GM12878 (cell line): ENCODE data around the gene EDARADD. TPM values are rescaled to one million over a fixed set of nuclear protein-coding genes. Genes with fewer than 3 reads are reported as not detected.

Experiments
- ATAC-seq: fragments of 200-7000 bp; cut with Tn5 transposase; 3 replicates; pipeline ENCODE4 v1.9.1; 2020; ENCODE audit warnings: mild to moderate bottlenecking, moderate library complexity
- BruUV-seq: library from RNA; stranded (reverse); fragments of 400-500 nt; replicated peaks from 2 replicates; lab custom pipeline; 2021; lab: Mats Ljungman, UMichigan
- CTCF ChIA-PET: fragments of 300-600 bp; sonication (Branson Sonifier 250); formaldehyde crosslinking; extraction: SDS; loops from one replicate; lab custom pipeline; 2021; ENCODE audit warnings: inconsistent platforms; lab: Yijun Ruan, JAX
- POLR2A ChIA-PET: fragments of 350-600 bp; formaldehyde crosslinking; extraction: SDS; loops from one replicate; lab custom pipeline; 2021; ENCODE audit warnings: inconsistent platforms; lab: Charles Lee
- RAD21 ChIA-PET: fragments of 300-600 bp; sonication (Branson Sonifier 250); formaldehyde crosslinking; loops from one replicate; lab custom pipeline; 2023; ENCODE audit warnings: antibody characterized with exemption; ENCODE audit not compliant: unreplicated experiment; lab: Charles Lee
- SMC1A ChIA-PET: fragments of 300-600 bp; sonication (Branson Sonifier 250); formaldehyde crosslinking; loops from one replicate; lab custom pipeline; 2023; ENCODE audit not compliant: unreplicated experiment, uncharacterized antibody; lab: Charles Lee
- DNase-seq: peaks from one replicate; pipeline ENCODE4 v3.0.0-alpha.2; 2011; ENCODE audit warnings: low read depth, low spot score
- FAIRE-seq: peaks from 3 replicates; lab custom pipeline; 2011; peaks lifted over from hg19 to GRCh38; lab: Jason Lieb, UNC
- H2AFZ ChIP-seq: 2 replicates; pipeline ENCODE4 v1.6.0; 2011; ENCODE audit warnings: low read depth, low read length, control low read depth; ENCODE audit not compliant: control insufficient read depth
- H3K27ac ChIP-seq: 2 replicates; pipeline ENCODE4 v1.5.1; 2011; ENCODE audit warnings: control low read depth; ENCODE audit not compliant: control insufficient read depth, insufficient read depth
- H3K27me3 ChIP-seq, 2 experiments: replicated peaks in 1 of 2; 2 replicates each; pipeline versions ENCODE4 v1.6.0 to v1.6.1; 2011; ENCODE audit warnings: low read length in 1 of 2; ENCODE audit not compliant: control insufficient read depth in 2 of 2, insufficient read depth in 2 of 2
- H3K36me3 ChIP-seq, 2 experiments: 2 replicates each; pipeline ENCODE4 v1.5.1; 2011; ENCODE audit warnings: low read length in 1 of 2; ENCODE audit not compliant: control insufficient read depth in 2 of 2, insufficient read depth in 2 of 2
- H3K4me1 ChIP-seq: 2 replicates; pipeline ENCODE4 v1.6.1; 2011; ENCODE audit warnings: mild to moderate bottlenecking, low read length, moderate library complexity, mixed read lengths; ENCODE audit not compliant: control insufficient read depth, insufficient read depth
- H3K4me2 ChIP-seq: 2 replicates; pipeline ENCODE4 v1.6.0; 2011; ENCODE audit warnings: control low read depth; ENCODE audit not compliant: control insufficient read depth, insufficient read depth
- H3K4me3 ChIP-seq: fragments of 200-600 bp; sonication (generic); 2 replicates; pipeline ENCODE4 v1.5.1; 2016
- H3K79me2 ChIP-seq: 2 replicates; pipeline ENCODE4 v1.6.0; 2011; ENCODE audit warnings: low read length; ENCODE audit not compliant: control insufficient read depth, insufficient read depth
- H3K9ac ChIP-seq: 2 replicates; pipeline ENCODE4 v1.8.0; 2011; ENCODE audit warnings: low read length, control low read depth, mixed read lengths; ENCODE audit not compliant: control insufficient read depth, insufficient read depth
- H3K9me3 ChIP-seq: replicated peaks from 3 replicates; pipeline ENCODE4 v1.5.1; 2011; ENCODE audit warnings: mild to moderate bottlenecking, low read length; ENCODE audit not compliant: control insufficient read depth, insufficient read depth
- H4K20me1 ChIP-seq: 2 replicates; pipeline ENCODE4 v1.6.0; 2011; ENCODE audit not compliant: control insufficient read depth, insufficient read depth
- BCL11A ChIP-seq: IDR thresholded peaks from 2 replicates; pipeline ENCODE4 v1.6.1; 2011; ENCODE audit warnings: low read depth, low read length
- CBX3 ChIP-seq: fragments of 200-600 bp; sonication (generic); IDR thresholded peaks from 2 replicates; pipeline ENCODE4 v1.6.1; 2016; ENCODE audit warnings: low read depth, borderline replicate concordance
- HCFC1 ChIP-seq: fragments of 150-350 bp; IDR thresholded peaks from 2 replicates; pipeline ENCODE4 v1.6.1; 2014; ENCODE audit warnings: low read length
- HDGF ChIP-seq: fragments of 450-650 bp; IDR thresholded peaks from 2 replicates; pipeline ENCODE4 v1.6.1; 2016; ENCODE audit warnings: antibody characterized with exemption
- LARP7 ChIP-seq: fragments of 450-650 bp; IDR thresholded peaks from 2 replicates; pipeline ENCODE4 v1.6.1; 2017; ENCODE audit warnings: mild to moderate bottlenecking
- PAX8 ChIP-seq: fragments of 450-650 bp; IDR thresholded peaks from 2 replicates; pipeline ENCODE4 v1.6.1; 2017; ENCODE audit warnings: mild to moderate bottlenecking, moderate library complexity
- POLR2AphosphoS2 ChIP-seq: IDR thresholded peaks from 2 replicates; pipeline ENCODE4 v1.6.1; 2011; ENCODE audit warnings: low read depth, mild to moderate bottlenecking, low read length, improper control_type of control experiment, moderate library complexity
- RAD21 ChIP-seq: IDR thresholded peaks from 2 replicates; pipeline ENCODE4 v1.6.1; 2011; ENCODE audit warnings: mild to moderate bottlenecking, low read depth, low read length, moderate library complexity; ENCODE audit not compliant: insufficient read depth
- RB1 ChIP-seq: fragments of 450-650 bp; formaldehyde crosslinking; IDR thresholded peaks from 2 replicates; pipeline ENCODE4 v1.6.1; 2017; ENCODE audit warnings: mild to moderate bottlenecking, borderline replicate concordance
- SKIL ChIP-seq: fragments of 450-650 bp; IDR thresholded peaks from 2 replicates; pipeline ENCODE4 v1.6.1; 2017; ENCODE audit warnings: mild to moderate bottlenecking, low read depth, inconsistent platforms; ENCODE audit not compliant: poor library complexity, severe bottlenecking
- SMAD1 ChIP-seq: fragments of 450-650 bp; IDR thresholded peaks from 2 replicates; pipeline ENCODE4 v1.6.1; 2018; ENCODE audit warnings: mild to moderate bottlenecking, low read depth; ENCODE audit not compliant: partially characterized antibody
- SRF ChIP-seq, 2 experiments: IDR thresholded peaks; 2 replicates each; pipeline ENCODE4 v1.6.1; 2011; ENCODE audit warnings: low read depth in 2 of 2, low read length in 2 of 2, mild to moderate bottlenecking in 1 of 2, moderate library complexity in 1 of 2
- TCF3 ChIP-seq: IDR thresholded peaks from 2 replicates; pipeline ENCODE4 v1.6.1; 2012; ENCODE audit warnings: low read depth, mild to moderate bottlenecking, low read length, borderline replicate concordance; ENCODE audit not compliant: insufficient read depth
- WRNIP1 ChIP-seq: IDR thresholded peaks from 2 replicates; pipeline ENCODE4 v1.6.1; 2011; ENCODE audit warnings: low read depth, low read length, improper control_type of control experiment, borderline replicate concordance
- ZBTB11 ChIP-seq: fragments of 450-650 bp; formaldehyde crosslinking; IDR thresholded peaks from 2 replicates; pipeline ENCODE4 v1.5.0; 2022; ENCODE audit warnings: mild to moderate bottlenecking, missing genetic modification characterization
- ZSCAN29 ChIP-seq: fragments of 450-650 bp; IDR thresholded peaks from 2 replicates; pipeline ENCODE4 v1.6.1; 2017; ENCODE audit warnings: mild to moderate bottlenecking, moderate library complexity
- WGBS: methylation state at CpG from one replicate; pipeline ENCODE4 v1.1.6; 2016; ENCODE audit warnings: low lambda C conversion rate; ENCODE audit not compliant: insufficient replicate concordance, insufficient coverage; ENCODE audit errors: missing lambda C conversion rate; 5-methylcytosine and 5-hydroxymethylcytosine counted together
- in situ Hi-C: fragments of 300-500 bp; cut with MboI; formaldehyde crosslinking; loops from 9 replicates; pipeline ENCODE4 v1.14.3; 2018; ENCODE audit warnings: mixed read lengths
- intact Hi-C: fragments of 100-400 bp; cut with micrococcal nuclease; formaldehyde crosslinking; loops from one replicate; pipeline ENCODE4 v1.14.2; 2022; ENCODE audit not compliant: unreplicated experiment
- polyA plus RNA-seq, 11 experiments: library from polyadenylated mRNA; depleted of rRNA in 4 of 11; unstranded in 6 of 11; stranded (reverse) in 5 of 11; fragments of >200 nt; fragmentation: Nextera tagmentation in 4 of 11; fragmentation: Illumina TruSeq in 1 of 11; extraction: Ambion mirVana in 4 of 11; extraction: Trizol in 1 of 11; gene quantifications; 1 replicate in 1 of 11; 2 replicates in 10 of 11; pipeline versions ENCODE4 v1.2.1 to v1.2.3, GENCODE V29; 2011 to 2016; ENCODE audit warnings: inconsistent platforms in 2 of 11, missing spikeins in 2 of 11, low read depth in 1 of 11
- total RNA-seq, 4 experiments: library from RNA; depleted of rRNA in 3 of 4; stranded (reverse); fragments of >200 nt in 3 of 4; fragmentation: Illumina TruSeq in 1 of 4; extraction: Trizol in 1 of 4; gene quantifications; 2 replicates each; pipeline versions ENCODE4 v1.2.1 to v1.2.3, GENCODE V29; 2013 to 2021
- TF ChIP-seq, protein P1 (sequence below): fragments of 150-350 bp; IDR thresholded peaks from 2 replicates; pipeline ENCODE4 v1.6.1; 2014; ENCODE audit warnings: mild to moderate bottlenecking, low read depth, low read length
- TF ChIP-seq, protein P2 (sequence below): IDR thresholded peaks from 2 replicates; pipeline ENCODE4 v1.6.1; 2012; ENCODE audit warnings: low read depth, low read length, improper control_type of control experiment

EDARADD gene
- total and polyA plus RNA-seq, 10 of the 15 experiments (the other 5 are each of a cell fraction or from before 2014, with no cell fraction given), result 0.58 to 6.1 (median 4.7) TPM

GRCh38 chr1:236460103-236460502 lies 66.0 kb downstream of the EDARADD start:
- no peak overlapping the region for H3K4me3 ChIP-seq
- ChIA-PET RAD21 (no interaction called here), SMC1A (no interaction called here), CTCF (interaction anchor here (0.6 kb wide), 1 partner anchor 30 kb away, joined by 3 read pairs; no protein-coding TSS in a partner anchor), POLR2A (interaction anchor here (0.6 kb wide), 1 partner anchor 201 kb away, joined by 3 read pairs; no protein-coding TSS in a partner anchor)
- in situ Hi-C loops (no loop called here), intact Hi-C loops (no loop called here)
- no peak overlapping the region for H2AFZ ChIP-seq
- H3K9ac ChIP-seq, result no peak overlapping the region
- no peak for FAIRE-seq
- no peak for DNase-seq
- H4K20me1 ChIP-seq, result no peaks in the 10 kb centered on the region
- no peak overlapping the region for H3K4me2 ChIP-seq
- 78% methylated on average over 3 of the region's 3 CpGs for WGBS
- H3K27me3 ChIP-seq, result no peaks in the 10 kb centered on the region; a peak in 1 of 4 replicates
- no peaks in the 10 kb centered on the region for H3K79me2 ChIP-seq
- ATAC-seq, result no peak
- peaks cover 22% of the 10 kb centered on the region for H3K4me1 ChIP-seq
- no peaks in the 10 kb centered on the region for H3K9me3 ChIP-seq
- no TSS peak for BruUV-seq
- no peaks in the 10 kb centered on the region for H3K36me3 ChIP-seq
- no peak overlapping the region for H3K27ac ChIP-seq
- TF ChIP-seq WRNIP1 (no peak), ZBTB11 (CRISPR knock-in tag) (no peak), BCL11A (no peak), HDGF (no peak), SKIL (no peak), SRF (IDR thresholded peaks at IDR 0.05; ENCODE audit: low read depth in 2 of 2, low read length in 2 of 2) (no peak), HCFC1 (no peak), ZSCAN29 (no peak), PAX8 (no peak), CBX3 (no peak), SMAD1 (no peak), POLR2AphosphoS2 (no peak), TCF3 (no peak), RB1 (no peak), RAD21 (no peak), LARP7 (no peak)
- TF ChIP-seq, protein P1, sequence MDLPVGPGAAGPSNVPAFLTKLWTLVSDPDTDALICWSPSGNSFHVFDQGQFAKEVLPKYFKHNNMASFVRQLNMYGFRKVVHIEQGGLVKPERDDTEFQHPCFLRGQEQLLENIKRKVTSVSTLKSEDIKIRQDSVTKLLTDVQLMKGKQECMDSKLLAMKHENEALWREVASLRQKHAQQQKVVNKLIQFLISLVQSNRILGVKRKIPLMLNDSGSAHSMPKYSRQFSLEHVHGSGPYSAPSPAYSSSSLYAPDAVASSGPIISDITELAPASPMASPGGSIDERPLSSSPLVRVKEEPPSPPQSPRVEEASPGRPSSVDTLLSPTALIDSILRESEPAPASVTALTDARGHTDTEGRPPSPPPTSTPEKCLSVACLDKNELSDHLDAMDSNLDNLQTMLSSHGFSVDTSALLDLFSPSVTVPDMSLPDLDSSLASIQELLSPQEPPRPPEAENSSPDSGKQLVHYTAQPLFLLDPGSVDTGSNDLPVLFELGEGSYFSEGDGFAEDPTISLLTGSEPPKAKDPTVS, result no peak
- TF ChIP-seq, protein P2, sequence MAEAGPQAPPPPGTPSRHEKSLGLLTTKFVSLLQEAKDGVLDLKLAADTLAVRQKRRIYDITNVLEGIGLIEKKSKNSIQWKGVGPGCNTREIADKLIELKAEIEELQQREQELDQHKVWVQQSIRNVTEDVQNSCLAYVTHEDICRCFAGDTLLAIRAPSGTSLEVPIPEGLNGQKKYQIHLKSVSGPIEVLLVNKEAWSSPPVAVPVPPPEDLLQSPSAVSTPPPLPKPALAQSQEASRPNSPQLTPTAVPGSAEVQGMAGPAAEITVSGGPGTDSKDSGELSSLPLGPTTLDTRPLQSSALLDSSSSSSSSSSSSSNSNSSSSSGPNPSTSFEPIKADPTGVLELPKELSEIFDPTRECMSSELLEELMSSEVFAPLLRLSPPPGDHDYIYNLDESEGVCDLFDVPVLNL, result no peak
